OCI-LY3 (cell line): ENCODE measurements around the gene STX16.

Experiments used
- H2AFZ ChIP-seq: fragments of 200-600, 300-600 bp; shearing (Covaris generic); 2 replicates; pipeline ENCODE4 v1.6.0; 2014; ENCODE audit warnings: antibody characterized with exemption, low read depth, low read length
- H3K27ac ChIP-seq: fragments of 200-600, 300-600 bp; sonication (generic); 2 replicates; pipeline ENCODE4 v1.5.1; 2014; ENCODE audit warnings: mild to moderate bottlenecking, low read length, moderate library complexity, mixed read lengths
- H3K27me3 ChIP-seq: fragments of 200-600, 300-600 bp; sonication (generic); 2 replicates; pipeline ENCODE4 v1.6.1; 2014; ENCODE audit warnings: low read depth, low read length, mixed read lengths
- H3K36me3 ChIP-seq: fragments of 200-600, 300-600 bp; sonication (generic); replicated peaks from 2 replicates; pipeline ENCODE3; 2014; ENCODE audit warnings: low read depth, low read length, mixed read lengths
- H3K4me1 ChIP-seq: fragments of 300-600, 200-600 bp; sonication (generic); 2 replicates; pipeline ENCODE4 v1.6.1; 2014; ENCODE audit warnings: low read length, mixed read lengths
- H3K4me2 ChIP-seq: fragments of 200-600, 300-600 bp; sonication (generic); 2 replicates; pipeline ENCODE4 v1.6.1; 2014; ENCODE audit warnings: low read length, mixed read lengths
- H3K4me3 ChIP-seq: fragments of 300-600, 200-600 bp; sonication (generic); 2 replicates; pipeline ENCODE4 v1.5.1; 2014; ENCODE audit warnings: antibody characterized with exemption, mild to moderate bottlenecking, low read length, moderate library complexity
- H3K79me2 ChIP-seq: fragments of 300-600, 200-600 bp; shearing (Covaris generic); 2 replicates; pipeline ENCODE4 v1.6.1; 2014; ENCODE audit warnings: mild to moderate bottlenecking, low read length, mixed read lengths
- H3K9ac ChIP-seq: fragments of 300-600, 200-600 bp; shearing (Covaris generic); 2 replicates; pipeline ENCODE4 v1.6.0; 2014; ENCODE audit warnings: mild to moderate bottlenecking, low read length, moderate library complexity
- H3K9me3 ChIP-seq: fragments of 200-600, 300-600 bp; shearing (Covaris generic); 2 replicates; pipeline ENCODE4 v1.6.1; 2014; ENCODE audit warnings: low read length, mixed read lengths; ENCODE audit not compliant: insufficient read depth
- H4K20me1 ChIP-seq: fragments of 200-600, 300-600 bp; sonication (generic); 2 replicates; pipeline ENCODE4 v1.6.1; 2016; ENCODE audit warnings: low read length, mixed read lengths; ENCODE audit not compliant: insufficient read depth
- EZH2phosphoT487 ChIP-seq: fragments of 200-600 bp; shearing (Covaris generic); IDR thresholded peaks from 2 replicates; pipeline ENCODE4 v1.6.1; 2018; ENCODE audit warnings: antibody characterized with exemption, mixed run types, low read depth
- TF ChIP-seq, protein P1 (sequence below): fragments of 200-600, 300-600 bp; sonication (generic); IDR thresholded peaks from 2 replicates; pipeline ENCODE4 v1.5.1; 2014; ENCODE audit warnings: antibody characterized with exemption, low read length, low read depth

Gene STX16

GRCh38 chr20:58669287-58670006 is 18.4 kb downstream of the STX16 start:
- no peaks in the 10 kb centered on the region for H3K27me3 ChIP-seq
- H3K79me2 ChIP-seq, result peaks cover 14% of the 10 kb centered on the region
- H3K4me2 ChIP-seq, result no peak overlapping the region
- no peak overlapping the region for H2AFZ ChIP-seq
- peaks cover 55% of the 10 kb centered on the region for H3K36me3 ChIP-seq
- no peak overlapping the region for H3K9ac ChIP-seq
- H3K4me1 ChIP-seq, result peaks cover 13% of the 10 kb centered on the region
- no peak overlapping the region for H3K4me3 ChIP-seq
- no peak overlapping the region for H3K27ac ChIP-seq
- H4K20me1 ChIP-seq, result peaks cover 49% of the 10 kb centered on the region
- H3K9me3 ChIP-seq, result no peaks in the 10 kb centered on the region
- TF ChIP-seq, protein P1, sequence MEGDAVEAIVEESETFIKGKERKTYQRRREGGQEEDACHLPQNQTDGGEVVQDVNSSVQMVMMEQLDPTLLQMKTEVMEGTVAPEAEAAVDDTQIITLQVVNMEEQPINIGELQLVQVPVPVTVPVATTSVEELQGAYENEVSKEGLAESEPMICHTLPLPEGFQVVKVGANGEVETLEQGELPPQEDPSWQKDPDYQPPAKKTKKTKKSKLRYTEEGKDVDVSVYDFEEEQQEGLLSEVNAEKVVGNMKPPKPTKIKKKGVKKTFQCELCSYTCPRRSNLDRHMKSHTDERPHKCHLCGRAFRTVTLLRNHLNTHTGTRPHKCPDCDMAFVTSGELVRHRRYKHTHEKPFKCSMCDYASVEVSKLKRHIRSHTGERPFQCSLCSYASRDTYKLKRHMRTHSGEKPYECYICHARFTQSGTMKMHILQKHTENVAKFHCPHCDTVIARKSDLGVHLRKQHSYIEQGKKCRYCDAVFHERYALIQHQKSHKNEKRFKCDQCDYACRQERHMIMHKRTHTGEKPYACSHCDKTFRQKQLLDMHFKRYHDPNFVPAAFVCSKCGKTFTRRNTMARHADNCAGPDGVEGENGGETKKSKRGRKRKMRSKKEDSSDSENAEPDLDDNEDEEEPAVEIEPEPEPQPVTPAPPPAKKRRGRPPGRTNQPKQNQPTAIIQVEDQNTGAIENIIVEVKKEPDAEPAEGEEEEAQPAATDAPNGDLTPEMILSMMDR, result no peak
- TF ChIP-seq EZH2phosphoT487, result no peak

DNA sequence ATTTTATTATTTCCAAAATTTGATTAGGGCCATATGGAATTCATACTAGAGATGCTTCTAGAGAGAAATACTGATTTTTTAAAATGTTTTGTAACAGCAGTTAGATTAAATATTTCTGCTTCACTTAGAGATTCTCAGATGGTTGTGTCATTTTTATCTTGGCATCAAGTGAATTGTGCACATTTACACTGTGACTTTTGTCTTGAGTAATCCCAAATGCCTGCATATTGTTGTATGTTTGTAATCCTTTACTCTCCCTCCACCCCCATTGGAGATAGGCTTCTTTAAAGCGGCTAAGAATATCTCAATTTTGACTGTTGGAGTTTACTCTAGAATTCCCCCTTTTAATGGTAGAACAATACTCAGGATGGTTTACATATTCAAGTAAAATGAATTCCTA is 19.0 kb downstream of the STX16 start:
- Histone ChIP-seq H3K9me3 (no peaks in the 10 kb centered on the region), H3K36me3 (peaks cover 61% of the 10 kb centered on the region), H3K9ac (no peak overlapping the region), H2AFZ (no peak overlapping the region), H3K79me2 (peaks cover 8% of the 10 kb centered on the region), H3K4me2 (no peak overlapping the region), H3K4me3 (no peak overlapping the region), H3K27ac (no peak overlapping the region), H3K27me3 (no peaks in the 10 kb centered on the region), H4K20me1 (peaks cover 45% of the 10 kb centered on the region), H3K4me1 (peaks cover 13% of the 10 kb centered on the region)
- no peak for TF ChIP-seq EZH2phosphoT487
- TF ChIP-seq, protein P1, result no peak

DNA sequence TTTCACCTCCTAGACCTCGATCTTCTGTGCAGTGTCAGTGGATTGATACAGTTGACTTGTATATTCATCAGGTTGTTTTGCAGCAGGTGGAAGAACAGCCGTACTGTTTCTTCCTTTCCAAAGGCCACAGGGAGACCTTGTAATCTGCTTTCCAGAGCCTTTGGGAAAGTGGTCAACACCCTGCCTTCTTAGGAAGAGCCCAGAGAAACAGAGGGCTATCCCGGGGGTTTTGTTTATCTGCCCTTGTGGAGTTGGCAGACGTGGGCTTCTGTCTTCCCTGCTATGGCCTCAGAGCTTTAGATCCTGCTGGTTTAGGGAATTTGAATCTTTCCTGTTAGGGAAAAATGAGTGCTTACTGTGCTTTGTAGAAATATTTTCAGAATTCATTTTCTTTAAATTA is 19.6 kb downstream of the STX16 start:
- no peak overlapping the region for H3K4me2 ChIP-seq
- H3K27ac ChIP-seq, result no peak overlapping the region
- H2AFZ ChIP-seq, result no peak overlapping the region
- no peak for TF ChIP-seq EZH2phosphoT487
- TF ChIP-seq, protein P1, result no peak
- H3K4me3 ChIP-seq, result no peak overlapping the region
- H3K9me3 ChIP-seq, result no peaks in the 10 kb centered on the region
- peaks cover 39% of the 10 kb centered on the region for H4K20me1 ChIP-seq
- no peak overlapping the region for H3K9ac ChIP-seq
- H3K27me3 ChIP-seq, result no peaks in the 10 kb centered on the region
- H3K4me1 ChIP-seq, result peaks cover 13% of the 10 kb centered on the region
- H3K79me2 ChIP-seq, result peaks cover 2% of the 10 kb centered on the region
- peaks cover 67% of the 10 kb centered on the region for H3K36me3 ChIP-seq

GRCh38 chr20:58673119-58673518 is 22.0 kb downstream of the STX16 start:
- peaks cover 22% of the 10 kb centered on the region for H4K20me1 ChIP-seq

More at GRCh38 chr20:58673119-58673518, 22.0 kb downstream of the STX16 start:
- Histone ChIP-seq H2AFZ (no peak overlapping the region), H3K4me3 (no peak overlapping the region), H3K79me2 (no peaks in the 10 kb centered on the region), H3K27ac (no peak overlapping the region), H3K9me3 (no peaks in the 10 kb centered on the region), H3K27me3 (no peaks in the 10 kb centered on the region), H3K9ac (no peak overlapping the region), H3K4me2 (no peak overlapping the region), H3K4me1 (peaks cover 13% of the 10 kb centered on the region), H3K36me3 (peaks cover 75% of the 10 kb centered on the region)
- TF ChIP-seq, protein P1, result no peak
- no peak for TF ChIP-seq EZH2phosphoT487
